Measurements from ENCODE around the gene CAMK1.
A peak's percentile ranks its signal among the peaks of the same experiment; 100 is the strongest.

CAMK1 gene

GRCh38 chr3:9769426-9770275 is at the start of gene CAMK1:
TSS of gene CAMK1 (minus strand) at chr3:9769947. CDS start at chr3:9767749, 2,198 bp downstream.
- peak; percentile 82 for DNase-seq (ENCODE audit: low spot score)

GRCh38 chr3:9818666-9819335 is 49.1 kb upstream of the CAMK1 start:
- DNase-seq (ENCODE audit: low spot score): no peak

GRCh38 chr3:9817436-9817835 is 47.7 kb upstream of the CAMK1 start:
- DNase-seq (ENCODE audit: low spot score): no peak

- no peak for DNase-seq (ENCODE audit: low spot score)
Observed at GRCh38 chr3:9815986-9816385, 46.2 kb upstream of the CAMK1 start.

GRCh38 chr3:9812870-9813483 is 43.2 kb upstream of the CAMK1 start:
- DNase-seq (ENCODE audit: low spot score): no peak

GRCh38 chr3:9810846-9811245 is 41.1 kb upstream of the CAMK1 start:
- DNase-seq (ENCODE audit: low spot score): no peak

GRCh38 chr3:9810433-9810770 is 40.7 kb upstream of the CAMK1 start:
- no peak for DNase-seq (ENCODE audit: low spot score)

GRCh38 chr3:9809615-9810432 is 40.1 kb upstream of the CAMK1 start, which contains the start of gene TTLL3:
TSS of gene TTLL3 (plus strand) at chr3:9810262. CDS start at chr3:9810662, 400 bp downstream.
- peak; percentile 75 for DNase-seq (ENCODE audit: low spot score)

GRCh38 chr3:9809239-9809614 is 39.5 kb upstream of the CAMK1 start:
- DNase-seq (ENCODE audit: low spot score): no peak

GRCh38 chr3:9808345-9809037 is 38.7 kb upstream of the CAMK1 start:
- no peak for DNase-seq (ENCODE audit: low spot score)

- DNase-seq (ENCODE audit: low spot score): no peak
Observed at GRCh38 chr3:9807981-9808344, 38.2 kb upstream of the CAMK1 start.

- DNase-seq (ENCODE audit: low spot score): no peak
Observed at GRCh38 chr3:9806688-9807589, 37.2 kb upstream of the CAMK1 start.

- DNase-seq (ENCODE audit: low spot score): no peak
Observed at GRCh38 chr3:9806137-9806536, 36.4 kb upstream of the CAMK1 start.

GRCh38 chr3:9804996-9805395 is 35.2 kb upstream of the CAMK1 start:
- no peak for DNase-seq (ENCODE audit: low spot score)

GRCh38 chr3:9803494-9803893 is 33.7 kb upstream of the CAMK1 start:
- DNase-seq (ENCODE audit: low spot score): peak; percentile 59

- no peak for DNase-seq (ENCODE audit: low spot score)
Observed at GRCh38 chr3:9800529-9800928, 30.8 kb upstream of the CAMK1 start.

GRCh38 chr3:9797196-9797945 is 27.6 kb upstream of the CAMK1 start:
- no peak for DNase-seq (ENCODE audit: low spot score)

- DNase-seq (ENCODE audit: low spot score): no peak
Observed at GRCh38 chr3:9795207-9795606, 25.5 kb upstream of the CAMK1 start.

GRCh38 chr3:9794400-9794799 is 24.7 kb upstream of the CAMK1 start:
- no peak for DNase-seq (ENCODE audit: low spot score)

Data from Ammon's horn (tissue), 1 donor.